AML-193 (cell line): ENCODE measurements around the gene EEIG2.
A peak's percentile ranks its signal among the peaks of the same experiment; 100 is the strongest.

Experiments
- DNase-seq, 2 experiments: peaks; one replicate each; lab custom pipeline; 2025; lab: John Stamatoyannopoulos, UW

EEIG2 gene

GRCh38 chr1:108584428-108584856, 24.5 kb downstream of the EEIG2 start:
- no peak for DNase-seq

GRCh38 chr1:108585313-108585712, 25.4 kb downstream of the EEIG2 start:
- DNase-seq = no peak

- DNase-seq = no peak
Measured at GRCh38 chr1:108590441-108590840, 30.5 kb downstream of the EEIG2 start.

- DNase-seq = peak; percentile 61 to 68
Measured at GRCh38 chr1:108590957-108591356, 31.1 kb downstream of the EEIG2 start.

- no peak for DNase-seq
Measured at GRCh38 chr1:108591466-108591865, 31.6 kb downstream of the EEIG2 start.

GRCh38 chr1:108592030-108592759, 32.3 kb downstream of the EEIG2 start:
- DNase-seq = peak; percentile 30 to 53

- no peak for DNase-seq
Measured at GRCh38 chr1:108593448-108593847, 33.5 kb downstream of the EEIG2 start.

GRCh38 chr1:108595507-108595906, 35.6 kb downstream of the EEIG2 start:
- no peak for DNase-seq

GRCh38 chr1:108597041-108597440, 37.1 kb downstream of the EEIG2 start:
- no peak for DNase-seq

- no peak for DNase-seq
Measured at GRCh38 chr1:108598340-108598739, 38.4 kb downstream of the EEIG2 start.

- no peak for DNase-seq
Measured at GRCh38 chr1:108600504-108600903, 40.6 kb downstream of the EEIG2 start.

GRCh38 chr1:108601708-108602410, 42.0 kb downstream of the EEIG2 start:
- no peak for DNase-seq

- DNase-seq = no peak
Measured at GRCh38 chr1:108605633-108606032, 45.7 kb downstream of the EEIG2 start.

- DNase-seq = no peak
Measured at GRCh38 chr1:108606478-108606877, 46.6 kb downstream of the EEIG2 start.

GRCh38 chr1:108609483-108610049, 49.7 kb downstream of the EEIG2 start:
- DNase-seq = no peak
